Stromal cell of bone marrow (primary cell): ENCODE measurements around the gene HNRNPA3.
"Not testable (repeated sequence)": the region's sequence is repeated elsewhere in the genome, so short reads cannot be mapped to it uniquely, and the experiment has no call there.

Experiments used
- DNase-seq: peaks from one replicate; pipeline ENCODE4 v3.0.0-alpha.2; 2012; ENCODE audit warnings: low read depth

Gene HNRNPA3

DNA sequence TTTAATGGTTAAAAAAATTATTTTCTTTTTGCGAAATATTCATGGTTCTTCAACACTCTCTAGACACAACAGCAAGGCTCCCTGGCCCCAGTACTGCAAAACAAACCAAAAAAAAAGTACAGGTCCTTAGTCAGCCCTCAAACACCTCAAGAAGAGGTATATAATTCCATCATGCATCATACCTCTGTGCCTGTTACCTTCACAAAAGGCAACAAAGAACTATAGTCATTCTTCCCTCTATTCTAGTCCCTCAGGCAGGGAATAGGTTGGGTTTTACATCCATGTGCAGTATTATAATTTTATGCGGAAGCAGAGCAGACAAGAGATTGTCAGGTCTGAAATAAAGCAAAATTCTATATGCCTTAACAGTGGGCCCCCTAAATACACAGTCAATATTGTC, 43.4 kb downstream of the HNRNPA3 start:
- DNase-seq: no peak

DNA sequence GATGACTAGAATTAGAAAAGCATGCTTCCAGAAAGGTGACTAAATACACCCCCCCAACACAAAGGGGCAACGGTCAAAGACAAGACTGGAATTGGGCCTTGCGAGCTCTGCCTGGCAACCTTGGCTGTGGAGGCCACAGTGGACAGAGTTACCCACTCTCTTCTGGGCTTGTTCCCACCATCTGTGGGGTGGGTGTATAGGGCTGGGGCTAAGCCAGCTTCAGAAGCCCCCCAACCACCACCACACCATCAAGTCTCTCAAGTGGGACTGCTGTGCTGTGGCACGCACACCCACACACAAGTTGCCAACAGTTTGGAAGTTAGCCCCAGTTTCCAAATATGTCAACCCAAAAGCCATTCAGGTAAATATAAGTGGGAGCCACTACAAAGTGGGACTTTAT, 44.1 kb downstream of the HNRNPA3 start:
- no peak for DNase-seq

DNA sequence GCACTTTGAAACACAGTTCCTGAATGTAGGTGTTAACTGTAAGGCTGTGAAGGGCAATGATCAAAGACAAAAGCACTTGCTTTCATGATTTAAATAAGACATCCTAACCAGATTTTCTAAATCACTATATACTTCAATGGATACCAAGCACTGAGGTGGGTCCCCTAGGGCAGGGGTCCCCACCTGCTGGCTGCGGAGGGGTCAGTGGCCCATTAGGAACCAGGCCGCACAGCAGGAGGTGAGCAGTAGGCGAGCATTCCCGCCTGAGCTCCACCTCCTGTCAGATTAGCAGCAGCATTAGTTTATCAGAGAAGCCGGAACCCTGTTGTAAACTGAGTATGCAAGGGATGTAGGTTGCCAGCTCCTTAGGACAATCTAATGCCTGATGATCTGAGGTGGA, 44.9 kb downstream of the HNRNPA3 start:
- no peak for DNase-seq

DNA sequence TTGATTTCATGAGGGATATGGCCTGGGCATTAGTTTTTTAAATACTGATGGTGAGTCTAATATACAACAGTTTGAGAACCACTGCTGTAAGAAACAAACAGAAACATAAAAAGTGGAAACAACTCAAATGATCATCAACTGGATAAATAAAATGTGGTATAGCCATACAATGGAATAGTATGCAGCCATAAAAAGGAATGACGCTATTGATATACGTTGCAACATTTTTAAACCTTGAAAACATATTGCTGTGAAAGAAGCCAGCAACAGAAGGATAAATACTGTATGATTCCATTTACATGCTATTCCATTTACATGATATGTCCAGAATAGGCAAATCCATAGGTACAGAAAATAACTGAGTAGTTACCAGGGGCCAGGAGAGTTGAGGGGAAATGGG, 45.5 kb downstream of the HNRNPA3 start:
- DNase-seq: no peak

DNA sequence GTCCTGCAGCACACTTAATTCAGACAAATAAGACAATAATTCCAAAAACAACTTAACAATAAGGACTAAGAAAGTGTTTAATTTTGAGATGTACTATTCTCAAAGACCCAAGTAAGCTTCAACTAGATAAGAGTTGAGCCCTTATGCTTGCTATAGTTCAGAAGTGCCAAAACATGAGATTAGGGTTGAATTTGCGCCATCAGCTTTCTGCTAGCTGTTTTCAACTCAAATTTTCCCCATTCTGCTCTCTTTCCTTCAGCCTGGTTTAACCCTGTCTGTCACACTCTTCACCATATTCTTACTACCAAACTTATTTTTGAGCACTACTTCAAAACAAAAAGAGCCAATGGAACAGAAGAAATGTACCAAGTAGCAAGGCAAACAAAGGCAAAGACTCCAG, 47.8 kb downstream of the HNRNPA3 start:
- DNase-seq: no peak

DNA sequence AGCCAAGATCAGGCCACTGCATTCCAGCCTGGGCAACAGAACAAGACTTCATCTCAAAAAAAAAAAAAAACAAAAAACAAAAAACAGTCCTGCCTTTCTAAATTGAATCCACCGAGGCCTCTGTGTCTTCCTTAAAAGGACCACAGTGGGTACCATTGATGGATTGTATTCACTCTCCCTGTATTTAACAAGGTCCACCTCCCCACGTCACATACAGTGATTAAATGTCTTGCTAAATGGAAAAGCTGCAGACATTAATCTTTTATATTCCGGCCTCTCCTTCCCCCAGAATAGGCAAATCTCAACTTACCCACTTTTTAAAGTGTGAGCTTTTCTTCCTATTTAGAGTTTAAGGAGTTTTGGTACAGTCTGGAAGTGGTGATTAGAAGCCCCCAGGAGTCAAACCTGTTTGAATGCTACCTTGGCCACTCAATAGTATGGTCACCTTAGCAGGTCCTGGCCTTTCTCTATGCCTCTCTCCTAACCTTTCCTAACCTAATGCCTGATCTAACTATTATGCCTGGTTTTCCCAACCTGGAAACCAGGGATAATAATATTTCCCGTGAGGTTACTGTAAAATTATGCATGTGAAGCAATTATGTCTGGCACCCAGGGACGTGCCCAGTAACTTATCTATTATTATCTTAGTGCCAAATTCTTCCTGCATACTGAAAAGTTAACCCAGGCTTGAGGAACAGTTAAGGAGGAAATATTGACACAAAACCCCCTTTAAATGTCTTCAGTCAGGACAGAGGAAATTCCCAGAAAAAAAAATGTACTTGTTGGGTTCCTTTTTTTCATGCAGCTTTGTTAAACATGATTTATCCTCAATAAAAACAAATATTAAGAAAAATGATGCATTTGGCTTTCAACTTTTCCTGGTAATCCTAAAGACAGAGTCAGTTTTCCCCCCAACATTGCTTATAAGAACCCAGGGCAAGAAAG, 48.8 kb downstream of the HNRNPA3 start:
- no peak for DNase-seq

DNA sequence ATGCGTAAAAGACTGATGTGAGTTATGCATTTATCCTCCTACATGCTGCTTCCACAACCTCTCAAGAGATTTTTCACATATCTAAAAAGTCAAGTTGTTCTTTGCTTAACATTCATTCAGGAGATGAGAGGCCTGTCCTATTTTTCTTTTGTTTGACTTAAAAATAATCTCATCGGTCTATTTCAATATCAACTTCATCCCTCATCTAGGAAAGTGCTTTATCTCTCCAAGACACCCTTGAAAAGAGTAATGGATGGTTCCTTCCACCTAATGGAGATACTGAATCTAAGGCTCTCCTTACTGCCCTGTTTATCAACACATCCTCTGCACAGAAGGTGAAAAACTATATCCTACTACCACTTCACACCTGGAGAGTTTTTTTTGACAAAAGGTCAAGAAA, 49.5 kb downstream of the HNRNPA3 start:
- DNase-seq: no peak

DNA sequence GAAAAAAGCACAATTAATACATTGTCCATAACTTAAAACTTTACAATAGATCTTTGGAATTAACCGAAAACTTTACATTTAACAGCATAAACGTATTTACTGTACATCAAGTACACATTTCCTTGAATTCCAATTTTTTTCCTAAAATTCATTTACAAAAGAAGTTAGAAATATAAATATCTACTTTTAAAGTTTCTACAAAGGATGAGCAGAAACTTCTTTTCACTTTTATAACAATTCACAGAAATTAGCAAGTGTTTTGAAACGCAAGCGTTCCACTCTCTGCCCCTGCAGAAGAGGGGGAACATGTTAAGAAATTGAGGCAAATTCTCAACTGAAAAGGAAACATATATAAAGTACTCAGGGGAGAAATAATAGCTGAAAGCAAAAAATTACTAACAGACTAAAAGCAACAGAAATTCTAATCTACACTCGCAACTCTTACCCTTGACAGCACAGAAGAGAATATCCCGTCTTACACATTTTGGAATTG, 50.4 kb downstream of the HNRNPA3 start:
- no peak for DNase-seq

DNA sequence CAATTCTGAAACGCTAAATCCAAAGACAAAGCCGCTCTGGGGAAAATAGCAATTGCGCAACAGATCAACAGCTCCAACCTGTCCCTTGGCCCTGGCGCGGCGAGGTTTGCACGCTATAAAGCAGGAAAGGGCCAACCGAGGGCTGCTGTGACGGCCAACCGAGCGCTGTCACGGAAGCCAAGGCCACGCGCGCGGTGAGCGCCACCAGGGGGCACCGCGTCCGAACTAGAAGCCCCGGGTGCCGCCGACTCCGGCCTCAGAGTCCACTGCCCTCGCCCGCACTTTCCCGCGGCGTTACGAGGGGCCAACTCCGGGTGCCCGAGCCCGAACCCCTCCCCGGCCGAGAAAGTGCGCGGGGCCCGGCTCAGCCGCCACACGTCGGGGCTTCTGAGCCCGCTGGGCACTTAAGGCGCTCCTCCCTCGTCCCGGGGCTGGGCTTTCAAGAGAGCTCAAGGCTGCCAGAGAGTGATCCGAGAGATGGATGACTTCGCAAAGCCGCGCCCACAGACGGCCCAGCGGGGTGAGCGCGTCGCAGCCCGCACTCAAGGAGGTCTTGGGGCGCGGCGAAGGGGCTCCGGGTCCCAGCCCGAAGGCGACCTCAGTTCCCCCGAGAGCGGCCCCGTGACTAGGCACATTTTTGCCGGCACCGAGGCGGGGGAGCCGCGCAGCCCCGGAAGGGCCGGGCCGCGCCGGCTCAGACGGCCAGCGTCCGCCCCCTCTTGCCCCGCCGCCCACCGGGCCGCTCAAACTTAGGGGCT, 51.0 kb downstream of the HNRNPA3 start:
- DNase-seq: peak; percentile 96

DNA sequence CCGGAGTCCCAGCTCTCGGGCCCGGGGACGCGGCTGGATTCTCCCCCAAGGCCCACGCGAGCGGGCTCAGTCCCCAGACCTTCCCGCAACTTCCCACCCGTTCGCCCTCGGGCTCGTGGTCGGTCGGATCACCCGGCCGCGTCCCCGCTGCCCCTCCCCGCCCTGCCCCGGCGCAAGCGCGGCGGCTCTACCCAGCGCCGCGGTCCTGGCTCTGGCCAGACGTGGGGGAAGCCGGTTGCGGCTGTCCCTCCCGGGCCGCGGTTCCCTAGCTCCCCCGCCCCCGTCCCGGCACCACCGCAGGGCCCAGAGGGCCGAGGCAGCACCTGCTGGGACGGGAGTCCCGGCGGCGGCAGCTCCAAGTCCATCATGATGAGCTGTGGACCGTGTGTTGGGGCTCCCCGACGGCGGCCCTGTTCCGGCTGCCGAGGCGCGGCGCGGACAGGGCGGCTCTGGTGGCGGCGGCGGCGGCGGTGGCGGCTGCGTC, 51.7 kb downstream of the HNRNPA3 start:
- DNase-seq: no peak

DNA sequence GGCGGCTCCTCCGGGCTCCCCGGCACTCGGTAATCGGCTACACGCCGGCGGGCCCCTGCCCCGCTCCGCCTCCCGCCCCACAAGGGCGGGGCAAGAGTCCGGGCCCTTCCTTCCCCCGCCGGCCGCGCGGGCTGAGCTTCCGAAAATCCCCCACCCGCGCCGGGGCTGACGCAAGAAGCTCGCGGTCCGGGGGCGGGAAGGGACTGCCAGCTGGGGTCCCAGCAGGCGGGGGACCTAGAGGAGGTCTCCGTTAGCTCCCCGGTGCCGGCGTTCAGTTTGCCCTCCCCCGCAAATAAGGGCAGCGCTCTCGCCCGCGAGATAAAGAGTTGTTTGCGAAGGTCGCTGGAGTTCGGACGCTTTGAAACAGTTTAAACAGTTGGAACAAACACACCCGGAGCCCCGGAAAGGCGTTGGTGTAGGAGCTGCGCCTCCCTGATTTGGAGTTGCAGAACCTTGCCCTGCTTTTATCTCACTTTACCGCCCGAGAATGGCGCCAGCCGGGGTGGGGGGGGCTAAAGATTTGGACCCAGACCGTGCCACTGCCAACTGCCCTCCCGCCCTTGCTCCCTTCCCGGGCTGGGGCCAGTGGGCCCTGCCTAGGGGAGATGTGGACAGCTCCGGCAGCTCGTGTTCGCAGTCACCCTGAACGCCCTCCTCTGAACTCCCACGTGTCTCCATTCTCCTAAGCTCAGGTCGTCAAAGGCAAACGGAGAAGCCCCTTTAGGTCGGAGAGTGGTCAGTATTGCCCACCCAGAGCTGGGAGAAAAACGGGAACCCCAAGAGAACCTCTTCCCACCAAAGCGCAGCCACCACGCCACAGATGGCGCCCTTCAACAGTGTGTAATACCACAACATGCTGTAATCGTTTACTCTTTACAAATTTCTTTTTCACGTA, 52.3 kb downstream of the HNRNPA3 start, which contains the start of gene NFE2L2:
Gene NFE2L2 (minus strand): TSS at position 35 of the 895 bp plus-strand sequence. CDS start 151 bp downstream, outside the sequence.
- peak; percentile 82 for DNase-seq

DNA sequence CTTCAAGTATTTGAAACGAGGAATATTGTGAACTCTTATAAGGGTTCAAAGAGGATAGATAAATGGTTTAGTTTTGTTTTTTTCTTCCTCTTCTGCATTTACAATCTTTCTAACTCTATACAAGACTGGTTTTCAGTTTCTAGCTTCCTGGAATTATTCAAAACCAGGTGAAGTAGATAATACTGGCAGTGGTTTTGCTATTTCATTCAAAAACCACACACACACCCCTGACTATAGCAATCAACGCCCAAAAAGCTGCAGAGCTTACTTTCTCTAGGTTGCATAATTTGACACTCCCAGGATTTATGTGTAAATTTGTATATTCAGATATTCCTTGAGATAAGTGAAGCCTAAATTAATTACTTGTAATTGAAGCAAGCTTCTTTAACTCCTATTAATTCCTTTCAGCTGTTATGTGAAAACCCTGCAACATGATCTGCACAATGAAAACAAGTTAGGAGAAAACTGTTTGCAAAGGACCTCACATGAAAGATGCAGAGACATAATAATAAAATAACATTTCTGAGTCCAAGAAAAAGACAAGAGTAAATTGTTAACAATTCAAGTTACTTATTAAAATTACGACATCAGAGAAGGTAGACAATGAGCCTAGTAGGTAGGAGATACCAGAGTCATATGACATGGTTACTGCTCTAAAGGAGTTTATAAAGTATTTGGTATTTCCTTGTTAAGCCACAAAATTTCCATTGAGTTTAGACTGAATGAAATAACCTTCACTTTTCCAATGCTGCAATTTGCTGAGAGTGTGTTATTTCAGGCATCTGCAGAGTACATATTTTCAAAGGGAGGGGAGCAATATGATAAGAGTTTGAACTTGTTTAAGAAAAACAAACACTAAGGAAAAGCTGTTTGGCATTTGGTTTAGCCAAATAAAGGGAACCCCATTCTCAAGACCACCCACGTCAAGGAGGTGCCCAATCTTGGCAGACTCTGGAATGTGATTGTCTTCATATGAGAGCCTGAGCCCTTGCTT, 53.5 kb downstream of the HNRNPA3 start:
- DNase-seq: no peak

DNA sequence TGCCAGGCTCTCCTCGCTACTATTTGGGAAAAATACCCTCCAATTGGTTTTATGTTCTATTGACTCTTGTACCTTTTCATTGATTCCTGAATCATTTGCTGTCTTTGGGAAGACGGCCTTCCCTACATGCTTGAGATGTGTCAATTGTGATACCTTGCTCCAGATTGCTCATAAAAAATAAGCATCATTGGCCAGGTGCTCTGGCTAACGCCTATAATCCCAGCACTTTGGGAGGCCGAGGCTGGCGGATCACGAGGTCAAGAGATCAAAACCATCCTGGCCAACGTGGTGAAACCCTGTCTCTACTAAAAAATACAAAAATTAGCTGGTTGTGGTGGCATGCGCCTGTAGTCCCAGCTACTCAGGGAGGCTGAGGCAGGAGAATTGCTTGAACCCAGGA, 54.4 kb downstream of the HNRNPA3 start:
- not testable (repeated sequence) for DNase-seq

DNA sequence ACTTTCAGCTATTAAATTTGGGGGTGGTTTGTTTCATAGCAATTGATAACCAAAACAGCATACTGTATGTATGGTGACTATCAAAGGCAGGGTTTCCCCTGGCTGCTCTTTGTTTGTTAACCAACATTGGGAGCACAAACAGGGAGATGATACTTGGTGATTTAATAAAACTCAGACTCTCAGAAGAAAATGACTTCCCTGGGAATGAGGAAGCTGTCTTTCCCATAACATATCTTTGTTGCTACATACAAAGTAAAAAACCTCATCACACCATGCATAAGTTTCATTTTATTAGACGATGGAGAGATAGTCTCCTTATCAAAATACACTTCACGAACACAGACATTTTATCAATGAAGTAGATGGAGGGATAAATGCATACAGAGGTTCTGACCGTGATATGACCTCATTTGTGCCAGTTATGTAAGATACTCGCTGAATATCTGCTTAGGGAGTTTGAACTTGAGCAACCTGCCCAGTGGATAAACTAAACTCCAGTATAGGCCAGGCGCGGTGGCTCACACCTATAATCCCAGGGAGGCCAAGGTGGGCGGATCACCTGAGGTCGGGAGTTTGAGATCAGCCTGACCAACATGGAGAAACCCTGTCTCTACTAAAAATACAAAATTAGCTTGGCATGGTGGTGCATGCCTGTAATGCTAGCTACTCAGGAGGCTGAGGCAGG, 55.7 kb downstream of the HNRNPA3 start:
- no peak for DNase-seq

DNA sequence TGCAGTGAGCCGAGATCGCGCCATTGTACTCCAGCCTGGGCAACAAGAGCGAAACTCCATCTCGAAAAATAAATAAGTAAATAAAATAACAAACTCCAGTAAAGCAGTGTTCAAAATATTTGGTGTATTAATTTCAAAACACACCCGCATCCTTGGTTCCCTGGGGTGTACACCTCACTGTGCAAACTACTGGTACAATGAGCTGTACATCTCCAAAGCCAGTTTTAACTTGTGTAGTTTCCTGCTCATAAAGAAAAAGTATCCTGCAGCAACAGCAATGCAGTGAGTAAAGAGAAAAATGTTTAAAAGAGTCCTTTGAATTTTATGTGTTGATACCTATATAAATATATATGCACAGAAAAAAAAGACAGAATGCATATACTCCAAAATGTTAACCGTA, 56.3 kb downstream of the HNRNPA3 start:
- DNase-seq: no peak

DNA sequence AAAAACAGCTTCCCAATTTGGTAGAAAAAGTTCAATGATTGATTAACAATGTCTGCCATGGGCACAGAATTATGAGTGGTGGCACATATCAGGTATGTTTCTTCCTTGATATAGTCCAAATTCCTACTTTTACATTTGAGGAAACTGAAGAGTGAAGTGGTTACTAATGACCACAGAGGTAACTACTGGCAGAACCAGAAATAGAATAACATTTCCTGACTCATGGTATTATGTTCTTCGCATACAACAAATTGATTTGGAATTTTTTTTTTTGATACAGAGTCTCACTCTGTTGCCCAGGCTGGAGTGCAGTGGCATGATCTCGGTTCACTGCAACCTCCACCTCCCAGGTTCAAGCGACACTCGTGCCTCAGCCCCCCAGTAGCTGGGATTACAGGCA, 57.9 kb downstream of the HNRNPA3 start:
- DNase-seq: no peak

DNA sequence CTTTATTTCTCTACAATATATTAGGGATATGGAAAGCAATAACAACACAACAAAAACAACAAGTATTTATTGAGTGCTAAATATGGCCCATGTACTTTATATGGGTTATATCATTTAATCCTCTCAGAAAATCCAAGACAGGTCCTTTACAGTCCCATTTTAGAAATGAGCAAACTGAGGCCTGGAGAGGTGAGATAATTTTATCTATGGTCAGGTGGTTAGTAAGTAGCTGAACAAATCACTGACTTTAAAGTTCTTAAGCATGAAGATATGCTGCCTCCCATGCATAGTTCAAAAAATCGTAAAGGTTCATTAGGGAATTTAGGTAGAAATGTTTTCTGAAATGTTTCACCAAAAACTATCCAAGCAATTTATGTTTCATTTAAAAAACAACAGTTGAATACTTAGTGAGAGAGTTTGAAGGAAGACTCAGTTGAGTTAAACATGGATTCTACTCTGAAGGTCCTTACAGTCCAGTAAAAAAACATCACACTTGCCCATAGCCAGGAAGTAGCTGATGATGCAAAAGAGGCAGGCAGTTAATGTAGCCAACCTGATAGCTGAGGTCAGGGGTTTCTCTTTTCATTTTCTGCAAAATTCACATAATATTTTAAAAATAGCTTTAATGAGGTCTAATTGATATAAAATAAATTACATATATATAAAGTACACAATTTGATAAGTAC, 59.5 kb downstream of the HNRNPA3 start:
- no peak for DNase-seq

DNA sequence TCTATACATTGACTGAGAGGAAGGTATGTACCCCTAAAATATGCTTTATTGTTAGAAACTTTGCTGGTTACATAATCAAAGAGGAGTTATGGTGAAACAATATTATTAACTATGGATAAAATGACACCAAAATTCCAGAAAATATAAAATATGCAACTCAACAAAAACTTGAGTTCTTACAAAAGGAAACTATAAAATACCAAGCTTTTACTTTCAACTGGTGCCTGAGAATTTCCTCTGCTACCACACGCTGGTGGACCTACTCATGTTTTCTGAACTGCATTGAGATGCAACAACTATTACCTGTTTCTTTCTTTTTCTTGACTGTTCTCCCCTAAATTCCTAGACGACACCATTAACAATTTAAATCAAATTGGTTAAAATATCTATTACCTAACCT, 60.2 kb downstream of the HNRNPA3 start:
- no peak for DNase-seq

DNA sequence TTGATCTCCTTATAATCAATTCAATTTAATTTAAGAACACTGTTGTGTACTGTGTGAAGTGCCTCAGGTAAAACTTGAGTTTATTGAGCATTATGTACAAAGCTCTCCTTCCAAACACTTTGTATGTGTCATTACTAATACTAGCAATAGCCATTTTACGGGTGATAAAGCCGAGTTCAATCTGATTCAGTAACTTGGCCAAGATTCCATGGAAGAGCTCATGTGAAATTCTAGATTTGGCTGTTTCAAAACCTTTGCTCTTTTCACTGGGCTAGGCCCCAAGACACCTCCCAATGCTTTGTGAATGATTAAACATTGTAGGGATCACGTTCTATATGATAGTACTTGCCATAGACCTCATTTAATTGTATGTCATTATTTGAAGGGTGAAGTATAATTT, 60.8 kb downstream of the HNRNPA3 start:
- DNase-seq: peak; percentile 55
